Measurements from ENCODE around the gene C17orf58.

GRCh38 chr17:67959510-67959909 lies 36.8 kb downstream of the C17orf58 start:
- TF ChIP-seq NR2F6 (CRISPR knock-in tag; IDR thresholded peaks at IDR 0.05) = no peak
- TF ChIP-seq, protein P1, sequence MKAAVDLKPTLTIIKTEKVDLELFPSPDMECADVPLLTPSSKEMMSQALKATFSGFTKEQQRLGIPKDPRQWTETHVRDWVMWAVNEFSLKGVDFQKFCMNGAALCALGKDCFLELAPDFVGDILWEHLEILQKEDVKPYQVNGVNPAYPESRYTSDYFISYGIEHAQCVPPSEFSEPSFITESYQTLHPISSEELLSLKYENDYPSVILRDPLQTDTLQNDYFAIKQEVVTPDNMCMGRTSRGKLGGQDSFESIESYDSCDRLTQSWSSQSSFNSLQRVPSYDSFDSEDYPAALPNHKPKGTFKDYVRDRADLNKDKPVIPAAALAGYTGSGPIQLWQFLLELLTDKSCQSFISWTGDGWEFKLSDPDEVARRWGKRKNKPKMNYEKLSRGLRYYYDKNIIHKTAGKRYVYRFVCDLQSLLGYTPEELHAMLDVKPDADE (conservative IDR thresholded peaks at IDR 0.05; ENCODE audit: control insufficient read depth, low read depth, low read length) = no peak
- TF ChIP-seq, protein P2, sequence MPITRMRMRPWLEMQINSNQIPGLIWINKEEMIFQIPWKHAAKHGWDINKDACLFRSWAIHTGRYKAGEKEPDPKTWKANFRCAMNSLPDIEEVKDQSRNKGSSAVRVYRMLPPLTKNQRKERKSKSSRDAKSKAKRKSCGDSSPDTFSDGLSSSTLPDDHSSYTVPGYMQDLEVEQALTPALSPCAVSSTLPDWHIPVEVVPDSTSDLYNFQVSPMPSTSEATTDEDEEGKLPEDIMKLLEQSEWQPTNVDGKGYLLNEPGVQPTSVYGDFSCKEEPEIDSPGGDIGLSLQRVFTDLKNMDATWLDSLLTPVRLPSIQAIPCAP (CRISPR knock-in tag; IDR thresholded peaks at IDR 0.05; ENCODE audit: borderline replicate concordance) = no peak
